ENCODE measurements around the gene GRAMD2A.

Gene GRAMD2A

DNA sequence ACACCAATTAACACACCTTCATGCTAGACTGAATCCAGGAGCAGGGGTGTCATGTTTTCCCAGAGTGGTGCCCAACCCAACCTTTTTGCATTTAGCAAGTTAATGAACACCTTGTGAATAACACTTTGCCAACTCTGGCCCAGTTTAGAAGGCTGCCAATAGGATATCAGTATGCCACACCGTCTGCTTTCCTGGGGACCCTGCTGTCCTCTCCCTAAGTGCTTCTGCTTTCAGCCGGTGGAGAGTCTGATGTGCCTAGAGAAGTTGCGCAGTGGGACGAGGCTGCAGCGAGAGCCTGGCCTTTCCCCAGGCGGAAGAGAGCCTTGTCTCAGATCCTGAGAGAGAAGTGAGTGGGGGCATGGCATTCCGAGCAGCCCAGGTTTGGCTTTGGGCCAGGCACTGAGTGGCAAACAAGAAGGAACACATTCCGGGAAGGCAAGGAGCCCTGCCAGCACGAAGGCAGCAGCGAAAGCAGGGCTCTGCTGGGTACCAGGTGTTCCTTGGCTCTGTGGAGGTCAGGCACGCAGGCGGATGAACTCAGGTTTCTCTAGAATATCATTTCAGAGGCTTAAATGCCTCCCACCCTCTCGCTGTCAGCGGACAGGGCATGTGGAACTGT, 42.5 kb downstream of the GRAMD2A start:
- peak overlapping the region; percentile 57 for H3K4me3 ChIP-seq (ENCODE audit: low read depth, low read length)
- TF ChIP-seq, protein P1, sequence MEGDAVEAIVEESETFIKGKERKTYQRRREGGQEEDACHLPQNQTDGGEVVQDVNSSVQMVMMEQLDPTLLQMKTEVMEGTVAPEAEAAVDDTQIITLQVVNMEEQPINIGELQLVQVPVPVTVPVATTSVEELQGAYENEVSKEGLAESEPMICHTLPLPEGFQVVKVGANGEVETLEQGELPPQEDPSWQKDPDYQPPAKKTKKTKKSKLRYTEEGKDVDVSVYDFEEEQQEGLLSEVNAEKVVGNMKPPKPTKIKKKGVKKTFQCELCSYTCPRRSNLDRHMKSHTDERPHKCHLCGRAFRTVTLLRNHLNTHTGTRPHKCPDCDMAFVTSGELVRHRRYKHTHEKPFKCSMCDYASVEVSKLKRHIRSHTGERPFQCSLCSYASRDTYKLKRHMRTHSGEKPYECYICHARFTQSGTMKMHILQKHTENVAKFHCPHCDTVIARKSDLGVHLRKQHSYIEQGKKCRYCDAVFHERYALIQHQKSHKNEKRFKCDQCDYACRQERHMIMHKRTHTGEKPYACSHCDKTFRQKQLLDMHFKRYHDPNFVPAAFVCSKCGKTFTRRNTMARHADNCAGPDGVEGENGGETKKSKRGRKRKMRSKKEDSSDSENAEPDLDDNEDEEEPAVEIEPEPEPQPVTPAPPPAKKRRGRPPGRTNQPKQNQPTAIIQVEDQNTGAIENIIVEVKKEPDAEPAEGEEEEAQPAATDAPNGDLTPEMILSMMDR (IDR thresholded peaks at IDR 0.05; ENCODE audit: low read depth, low read length, missing control alignments), result no peak
- no peak overlapping the region for H3K27ac ChIP-seq
- in situ Hi-C loops (cut with HindIII; ENCODE audit: low pct_ligation_motif_present, low sequenced_read_pairs), result no loop called here
- H3K36me3 ChIP-seq (replicated peaks), result no peaks in the 10 kb centered on the region
- no peak for DNase-seq
- H3K27me3 ChIP-seq (replicated peaks), result no peaks in the 10 kb centered on the region

DNA sequence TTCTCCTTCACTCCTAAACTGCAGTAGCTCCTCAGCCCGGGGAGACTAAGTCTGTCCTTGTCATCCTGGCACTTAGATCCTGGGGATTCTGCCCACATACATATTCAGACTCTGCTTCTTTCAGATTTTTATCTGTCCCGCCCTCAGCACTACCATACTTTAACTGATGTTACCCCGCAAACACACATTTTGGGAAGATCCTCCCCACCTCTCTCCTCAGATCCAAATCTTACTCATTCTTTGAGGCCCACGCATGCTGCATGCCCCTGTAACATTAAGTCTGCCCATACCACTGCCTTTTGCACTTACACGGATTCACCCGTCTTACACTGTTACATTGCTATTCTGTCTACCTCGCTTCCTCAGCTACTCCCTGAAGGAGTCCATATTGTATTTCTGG, 43.3 kb downstream of the GRAMD2A start:
- Histone ChIP-seq H3K27ac (no peak overlapping the region), H3K4me3 (ENCODE audit: low read depth, low read length) (no peak overlapping the region), H3K36me3 (replicated peaks) (no peaks in the 10 kb centered on the region), H3K27me3 (replicated peaks) (no peaks in the 10 kb centered on the region)
- in situ Hi-C loops (cut with HindIII; ENCODE audit: low pct_ligation_motif_present, low sequenced_read_pairs), result no loop called here
- TF ChIP-seq, protein P1 (IDR thresholded peaks at IDR 0.05; ENCODE audit: low read depth, low read length, missing control alignments), result no peak
- DNase-seq, result no peak

DNA sequence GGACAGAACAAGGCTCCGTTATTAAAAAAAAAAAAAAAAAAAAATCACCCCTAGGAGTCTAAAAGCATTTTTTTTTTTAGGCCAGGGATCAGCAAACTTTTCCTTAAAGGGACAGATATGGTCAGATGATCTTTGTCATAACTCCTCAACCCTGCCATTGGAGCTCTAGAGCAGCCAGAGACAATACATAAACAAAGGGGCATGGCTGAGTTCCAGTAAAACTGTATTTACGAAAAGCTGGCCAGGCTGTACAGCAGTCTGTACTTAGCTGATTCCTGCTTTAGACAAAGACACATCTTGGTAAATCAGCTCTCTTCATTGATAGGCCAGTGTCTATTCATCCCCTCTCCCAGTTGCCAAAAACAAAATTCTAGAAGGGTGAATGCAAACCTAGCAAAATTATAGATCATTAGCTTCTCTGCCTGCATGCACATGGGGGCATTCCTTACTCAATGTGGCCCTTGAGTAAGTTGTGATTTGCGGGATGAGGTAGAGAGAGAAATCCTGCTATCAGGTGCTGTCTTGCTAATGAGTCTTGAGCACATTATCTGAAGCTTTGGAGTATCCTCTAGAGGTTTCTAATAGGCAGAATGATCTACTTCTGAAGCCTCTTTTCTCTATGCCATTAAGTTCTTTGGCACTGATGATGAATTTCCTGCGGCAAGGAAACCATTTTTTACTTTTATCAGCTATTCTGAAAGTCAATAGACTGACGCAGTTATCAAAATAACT, 44.2 kb downstream of the GRAMD2A start:
- DNase-seq, result no peak
- Histone ChIP-seq H3K27me3 (replicated peaks) (no peaks in the 10 kb centered on the region), H3K36me3 (replicated peaks) (no peaks in the 10 kb centered on the region), H3K27ac (no peak overlapping the region), H3K4me3 (ENCODE audit: low read depth, low read length) (no peak overlapping the region)
- TF ChIP-seq, protein P1 (IDR thresholded peaks at IDR 0.05; ENCODE audit: low read depth, low read length, missing control alignments), result no peak
- in situ Hi-C loops (cut with HindIII; ENCODE audit: low pct_ligation_motif_present, low sequenced_read_pairs), result no loop called here

DNA sequence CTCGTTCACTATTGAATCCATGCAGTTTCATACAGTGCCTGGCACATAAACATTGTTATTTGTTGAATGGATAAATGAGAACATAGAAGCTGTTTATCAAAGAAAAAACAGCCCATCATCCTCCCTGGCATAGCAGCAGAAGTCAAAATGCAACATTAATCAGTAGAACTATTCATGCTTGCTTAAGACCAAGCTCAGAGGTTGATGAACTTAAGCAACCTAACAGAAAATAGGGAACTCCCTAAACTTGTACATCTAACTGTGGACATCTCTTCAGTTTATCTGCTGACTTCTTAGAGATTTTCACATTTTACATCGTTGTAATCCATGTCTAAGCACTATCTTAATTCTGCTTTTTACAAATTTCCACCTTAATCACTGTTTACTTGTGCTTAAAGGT, 50.2 kb downstream of the GRAMD2A start:
- Histone ChIP-seq H3K4me3 (ENCODE audit: low read depth, low read length) (no peak overlapping the region), H3K27me3 (replicated peaks) (no peaks in the 10 kb centered on the region), H3K36me3 (replicated peaks) (no peaks in the 10 kb centered on the region), H3K27ac (no peak overlapping the region)
- DNase-seq, result no peak
- in situ Hi-C loops (cut with HindIII; ENCODE audit: low pct_ligation_motif_present, low sequenced_read_pairs), result no loop called here
- TF ChIP-seq, protein P1 (IDR thresholded peaks at IDR 0.05; ENCODE audit: low read depth, low read length, missing control alignments), result no peak

DNA sequence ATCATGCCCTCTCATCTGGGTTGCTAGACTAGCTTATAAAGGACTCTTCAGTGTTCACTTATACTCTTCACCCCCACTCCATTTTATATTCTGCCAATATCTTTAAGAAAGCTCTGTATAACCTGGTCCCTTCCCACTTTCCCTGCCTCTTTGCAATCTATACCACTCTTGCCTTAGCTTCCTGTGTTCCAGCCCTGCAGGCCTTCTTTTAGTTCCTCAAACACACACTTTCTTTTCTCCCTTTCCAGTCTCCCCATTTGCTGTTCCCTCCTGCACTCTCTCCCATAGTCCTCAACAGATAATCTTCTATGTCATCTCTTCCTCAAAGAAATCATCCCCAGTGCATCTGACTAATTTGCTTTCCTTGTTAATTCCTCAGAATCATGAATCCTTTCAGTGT, 50.7 kb downstream of the GRAMD2A start:
- Histone ChIP-seq H3K27ac (no peak overlapping the region), H3K27me3 (replicated peaks) (no peaks in the 10 kb centered on the region), H3K36me3 (replicated peaks) (no peaks in the 10 kb centered on the region), H3K4me3 (ENCODE audit: low read depth, low read length) (no peak overlapping the region)
- TF ChIP-seq, protein P1 (IDR thresholded peaks at IDR 0.05; ENCODE audit: low read depth, low read length, missing control alignments), result no peak
- in situ Hi-C loops (cut with HindIII; ENCODE audit: low pct_ligation_motif_present, low sequenced_read_pairs), result no loop called here
- DNase-seq, result no peak
